ENCODE data around the gene RBM20.

The RBM20 gene

DNA sequence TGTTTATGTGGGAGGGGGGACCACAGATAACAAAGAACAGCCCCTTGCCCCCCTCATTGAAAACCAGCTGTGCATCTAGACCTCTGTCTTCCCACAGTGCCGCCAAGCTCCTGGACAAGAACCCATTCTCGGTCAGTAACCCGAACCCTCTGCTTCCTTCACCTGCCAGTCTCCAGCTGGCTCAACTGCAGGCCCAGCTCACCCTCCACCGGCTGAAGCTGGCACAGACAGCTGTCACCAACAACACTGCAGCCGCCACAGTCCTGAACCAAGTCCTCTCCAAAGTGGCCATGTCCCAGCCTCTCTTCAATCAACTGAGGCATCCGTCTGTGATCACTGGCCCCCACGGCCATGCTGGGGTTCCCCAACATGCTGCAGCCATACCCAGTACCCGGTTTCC, 136.6 kb downstream of the RBM20 start:
- DNase-seq (ENCODE audit: low read depth in 4 of 4, low spot score in 1 of 4): no peak

DNA sequence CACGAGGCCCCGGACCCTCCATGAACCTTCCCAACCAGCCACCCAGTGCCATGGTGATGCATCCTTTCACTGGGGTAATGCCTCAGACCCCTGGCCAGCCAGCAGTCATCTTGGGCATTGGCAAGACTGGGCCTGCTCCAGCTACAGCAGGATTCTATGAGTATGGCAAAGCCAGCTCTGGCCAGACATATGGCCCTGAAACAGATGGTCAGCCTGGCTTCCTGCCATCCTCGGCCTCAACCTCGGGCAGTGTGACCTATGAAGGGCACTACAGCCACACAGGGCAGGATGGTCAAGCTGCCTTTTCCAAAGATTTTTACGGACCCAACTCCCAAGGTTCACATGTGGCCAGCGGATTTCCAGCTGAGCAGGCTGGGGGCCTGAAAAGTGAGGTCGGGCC, 137.0 kb downstream of the RBM20 start:
- no peak for DNase-seq (ENCODE audit: low read depth in 4 of 4, low spot score in 1 of 4)

DNA sequence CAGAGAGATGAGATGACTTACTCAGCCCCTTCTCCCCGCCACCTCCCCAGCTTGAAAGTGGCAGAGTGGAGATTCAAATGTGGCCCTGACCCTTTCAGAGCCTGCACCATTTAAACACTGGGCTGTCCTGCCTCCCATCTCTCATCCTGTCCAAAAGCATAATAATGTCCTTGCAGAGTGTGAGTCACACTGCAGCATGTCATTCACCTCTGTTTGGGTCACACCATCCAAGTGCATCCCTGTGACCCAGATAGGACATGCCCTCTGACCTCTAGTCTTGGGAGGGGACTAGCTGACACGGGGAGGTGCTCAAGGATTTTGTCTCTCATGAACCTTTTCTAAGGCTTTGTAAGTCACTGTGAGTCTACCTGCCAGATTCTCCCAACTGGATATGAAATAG, 138.5 kb downstream of the RBM20 start:
- DNase-seq (ENCODE audit: low read depth in 4 of 4, low spot score in 1 of 4): no peak

DNA sequence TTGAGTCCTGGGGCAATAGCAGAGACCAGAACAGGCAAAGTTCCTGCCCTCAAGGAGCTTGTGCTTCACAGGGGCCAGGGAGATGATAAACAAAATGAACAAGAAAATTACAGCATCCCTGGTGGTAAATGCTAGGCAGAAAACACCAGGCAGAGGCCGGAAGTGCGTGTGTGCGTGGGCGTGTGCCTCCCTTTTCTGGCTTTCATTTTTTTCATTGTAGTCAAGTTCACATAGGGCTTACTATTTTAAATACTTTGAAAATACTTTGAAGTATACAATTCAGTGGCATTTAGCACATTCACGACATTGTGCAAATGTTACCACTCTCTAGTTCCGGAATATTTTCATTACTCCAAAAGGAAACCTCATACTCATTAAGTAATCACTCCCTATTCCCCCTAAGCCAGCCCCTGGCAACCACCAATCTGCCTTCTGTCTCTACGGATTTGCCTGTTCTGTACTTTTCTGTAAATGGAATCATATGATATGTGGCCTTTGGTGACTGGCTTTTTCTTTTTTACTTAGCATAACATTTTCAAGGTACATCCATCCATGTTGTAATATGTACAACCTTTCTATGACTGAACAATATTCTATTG, 139.5 kb downstream of the RBM20 start:
- peak in 3 of 4 experiments; percentile 39 to 56 (median 49) for DNase-seq (ENCODE audit: low read depth in 4 of 4, low spot score in 1 of 4)

DNA sequence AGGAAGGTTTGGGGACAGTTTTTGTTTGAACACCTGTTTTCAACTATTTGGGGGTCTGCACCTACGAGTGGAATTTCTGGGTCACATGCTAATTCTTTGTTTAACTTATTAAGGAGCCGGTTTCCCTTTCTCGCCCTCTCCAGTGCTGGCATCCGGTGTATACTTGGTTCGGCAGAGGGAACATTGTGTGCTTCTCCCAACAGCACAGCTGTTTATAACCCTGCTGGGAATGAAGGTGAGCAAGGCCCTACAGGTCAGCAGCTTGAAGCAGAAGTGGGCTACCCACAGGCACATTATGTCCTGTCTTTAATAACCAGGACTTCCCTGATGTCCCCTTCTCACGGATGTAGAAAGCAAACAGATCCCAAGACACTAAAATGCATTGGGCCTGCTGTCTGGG, 140.1 kb downstream of the RBM20 start:
- no peak for DNase-seq (ENCODE audit: low read depth in 4 of 4, low spot score in 1 of 4)

DNA sequence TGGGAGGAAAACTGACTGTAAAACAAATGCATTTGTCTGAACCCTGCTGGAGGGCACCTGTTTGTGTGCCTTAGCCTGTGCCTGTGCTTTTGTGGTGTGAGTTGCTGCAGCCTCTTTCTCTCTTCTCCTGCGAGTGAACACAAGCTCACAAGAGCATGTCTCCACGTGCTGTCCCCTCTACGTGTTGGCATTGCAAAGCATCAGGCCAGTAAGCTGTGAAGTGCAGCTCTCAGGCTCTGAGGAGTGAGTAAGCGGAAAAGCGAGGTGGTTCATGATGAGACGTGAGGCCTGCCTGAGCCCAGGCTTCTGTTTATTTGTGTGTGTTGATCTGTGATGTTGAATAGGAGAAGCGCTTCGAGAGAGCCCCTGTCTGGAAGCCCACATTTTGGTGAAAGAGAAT, 142.0 kb downstream of the RBM20 start:
- no peak for DNase-seq (ENCODE audit: low read depth in 4 of 4, low spot score in 1 of 4)

DNA sequence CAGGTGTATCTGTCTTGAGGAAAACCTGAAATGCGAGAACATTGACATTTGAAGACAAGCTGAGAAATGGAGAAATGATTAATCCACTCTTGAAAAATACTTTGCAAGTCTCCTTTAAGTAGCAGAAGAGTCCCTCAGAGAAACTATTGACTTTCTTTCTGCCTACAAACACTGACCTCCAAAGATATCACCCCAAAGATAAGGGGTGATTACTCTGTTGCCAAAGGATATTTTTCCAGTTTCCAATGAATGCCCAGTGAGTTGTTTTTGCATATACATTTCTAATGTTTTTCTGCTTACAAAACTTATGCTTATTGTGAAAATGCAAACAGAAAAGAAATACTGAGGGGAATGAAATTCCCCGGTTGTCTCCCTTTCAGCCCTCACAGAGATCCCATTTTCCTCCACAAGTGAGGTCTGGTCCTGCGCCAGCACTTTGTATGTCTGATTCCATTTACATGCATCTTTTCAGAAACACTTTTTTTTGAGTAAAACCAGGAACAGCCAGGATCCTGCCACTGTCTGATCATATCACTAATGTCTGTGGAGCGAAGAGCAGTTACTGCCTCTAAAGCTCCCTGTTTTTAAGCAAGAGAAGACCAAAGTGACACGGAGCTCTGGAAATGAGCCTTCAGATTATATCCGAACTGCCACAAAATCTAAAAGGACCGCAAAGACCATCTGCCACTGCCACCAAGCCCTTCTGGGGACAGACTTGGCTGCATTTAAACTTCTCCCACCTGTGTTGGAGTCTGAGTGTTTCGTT, 144.7 kb downstream of the RBM20 start:
- no peak for DNase-seq (ENCODE audit: low read depth in 4 of 4, low spot score in 1 of 4)

DNA sequence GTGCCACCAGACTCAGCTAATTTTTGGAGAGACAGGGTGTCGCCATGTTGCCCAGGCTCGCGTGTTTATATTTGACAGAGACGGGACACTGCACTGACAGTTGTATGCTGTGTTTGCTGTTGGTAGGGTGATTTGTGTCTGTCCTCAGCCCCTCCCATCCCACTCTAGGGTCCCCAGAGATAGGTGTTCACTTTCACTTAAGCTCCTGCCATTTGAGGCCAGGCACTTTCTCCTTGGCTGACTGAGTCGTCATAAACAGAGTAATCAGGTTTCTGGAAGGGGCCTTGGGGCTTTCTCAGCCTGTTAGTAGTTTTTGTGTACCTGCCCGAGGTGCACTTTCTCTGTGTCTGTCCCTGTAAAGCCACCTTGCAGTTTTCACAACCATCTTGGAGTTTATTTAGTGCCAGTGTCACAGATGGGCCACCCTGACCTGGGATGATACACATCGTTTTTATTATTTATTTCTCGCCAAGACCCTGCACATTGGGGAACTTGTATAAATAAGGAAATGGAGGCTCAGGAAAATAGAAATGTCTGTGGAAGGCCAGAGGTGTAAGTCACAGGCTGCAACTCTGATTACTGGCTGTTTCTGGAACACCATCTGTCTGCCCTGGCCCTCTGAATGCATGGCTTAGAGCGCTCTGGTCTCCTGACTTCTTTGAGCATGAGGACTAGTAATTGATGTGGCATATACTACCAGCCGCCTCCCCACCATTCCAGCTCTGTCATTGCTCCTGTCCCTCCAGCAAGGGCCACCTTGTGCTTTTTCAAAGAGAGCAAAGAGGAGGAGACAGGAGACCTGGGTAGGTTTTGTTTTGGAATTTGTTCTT, 145.7 kb downstream of the RBM20 start:
- DNase-seq (ENCODE audit: low read depth in 4 of 4, low spot score in 1 of 4): no peak

DNA sequence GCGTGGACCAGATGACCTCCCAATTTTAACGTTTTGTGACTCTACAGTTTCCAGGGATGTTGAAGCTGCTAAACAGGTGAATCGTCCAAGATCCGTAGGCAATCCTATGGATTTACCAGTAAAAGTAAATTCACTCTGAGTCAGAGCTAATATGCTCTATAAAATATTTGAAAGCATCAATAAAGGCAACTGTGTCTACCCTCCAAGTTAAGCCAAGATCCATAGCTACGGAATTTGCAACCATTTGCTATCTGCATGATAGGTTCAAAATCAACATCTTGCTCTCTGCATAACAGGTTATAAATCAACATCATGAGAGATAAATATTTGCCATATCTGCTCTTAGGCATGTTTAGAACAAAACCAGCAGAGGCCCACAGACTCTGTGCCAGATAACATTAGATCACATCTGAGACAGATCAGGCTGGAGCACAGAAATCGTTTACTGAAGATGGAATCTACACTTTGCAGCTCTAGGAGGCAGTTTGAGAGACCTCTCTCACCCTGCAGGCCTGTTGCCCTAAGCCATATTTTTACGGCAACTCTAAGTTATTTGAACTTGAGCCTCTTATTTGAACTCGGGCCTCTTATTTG, 146.9 kb downstream of the RBM20 start:
- DNase-seq (ENCODE audit: low read depth in 4 of 4, low spot score in 1 of 4): no peak

DNA sequence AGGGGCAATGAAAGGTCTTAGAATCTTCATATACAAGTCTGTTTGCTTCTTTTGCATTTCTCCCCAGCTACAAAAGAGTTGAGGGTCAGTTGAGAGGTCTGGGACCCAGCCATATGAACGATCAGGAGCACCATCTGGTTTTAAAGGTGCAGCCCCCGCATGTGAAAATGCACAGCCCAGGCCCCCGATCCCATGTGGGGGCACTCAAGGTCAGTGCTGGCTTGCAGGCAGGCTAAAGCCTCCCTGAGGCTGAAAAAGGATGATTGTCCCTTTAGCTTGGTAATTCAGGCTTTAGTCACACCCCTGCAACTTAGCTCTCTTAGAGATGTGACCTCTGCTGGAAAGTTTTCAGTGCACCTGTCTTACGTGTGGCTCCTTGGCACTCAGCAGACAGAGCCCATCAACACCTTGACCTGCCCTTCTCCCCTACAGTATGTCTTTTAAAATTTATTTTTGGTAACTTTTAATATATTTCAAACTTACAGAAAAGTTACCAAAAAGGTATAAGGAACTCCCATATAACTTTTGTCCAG, 147.5 kb downstream of the RBM20 start:
- DNase-seq (ENCODE audit: low read depth in 4 of 4, low spot score in 1 of 4): no peak

DNA sequence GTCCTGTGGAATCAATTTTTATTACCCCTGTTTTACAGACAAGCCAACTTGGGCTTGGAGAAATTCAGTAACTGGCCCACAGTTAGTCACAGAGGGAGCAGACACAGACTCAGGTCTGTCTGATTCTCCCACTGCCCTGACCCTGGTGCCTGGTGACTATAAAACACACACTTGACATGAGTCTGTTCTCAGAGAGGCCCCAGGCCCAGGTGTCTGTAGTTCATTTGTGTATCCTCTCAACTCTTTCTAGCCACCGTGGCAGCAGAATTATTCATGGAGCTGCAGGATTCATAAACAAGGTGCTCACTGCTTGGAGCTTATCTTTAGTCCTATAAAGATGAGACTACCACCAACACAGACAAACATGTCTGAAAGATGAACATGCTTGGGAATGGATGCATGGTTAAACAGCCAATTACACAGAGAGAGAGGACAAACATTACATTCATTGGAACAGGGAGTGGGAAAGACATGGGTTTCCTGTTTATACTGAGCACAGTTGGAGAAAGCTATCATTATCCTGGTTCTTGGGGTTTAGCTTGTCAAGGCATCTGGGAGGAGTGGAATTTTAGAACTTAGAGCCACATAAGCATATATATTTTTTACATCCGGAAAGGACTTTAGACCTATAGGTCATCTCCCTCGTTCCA, 148.5 kb downstream of the RBM20 start:
- DNase-seq (ENCODE audit: low read depth in 4 of 4, low spot score in 1 of 4): no peak

DNA sequence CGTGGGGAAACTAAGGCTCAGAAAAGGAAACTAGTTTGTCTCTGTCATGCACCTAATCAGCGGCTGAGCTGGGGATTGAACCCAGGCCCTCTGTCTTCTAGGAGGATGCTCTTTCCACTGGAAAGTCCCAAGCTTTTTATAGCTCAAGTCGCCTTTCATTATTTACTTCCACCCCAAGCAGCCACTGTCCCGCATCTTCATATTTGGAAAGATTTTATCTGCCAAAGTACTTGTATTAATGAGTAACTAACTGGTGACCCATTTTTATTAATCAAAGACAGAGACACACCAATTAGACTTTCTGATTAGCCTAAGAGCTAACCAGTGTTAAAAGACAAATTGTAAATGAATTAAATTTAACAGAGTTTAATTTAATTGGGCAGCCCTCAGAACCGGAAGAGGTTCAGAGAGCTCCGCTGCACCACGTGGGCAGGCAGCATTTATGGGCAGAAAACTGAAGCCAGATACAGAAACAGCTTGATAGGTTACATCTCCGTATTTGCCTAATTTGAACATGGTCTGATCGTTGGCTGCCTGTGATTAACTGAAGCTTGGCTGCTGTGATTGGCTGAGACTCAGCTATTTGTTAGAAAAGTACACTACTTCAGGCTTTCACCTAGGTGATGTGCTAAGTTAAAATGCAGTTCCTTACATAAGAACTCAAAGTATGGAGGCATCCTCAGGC, 149.1 kb downstream of the RBM20 start:
- DNase-seq (ENCODE audit: low read depth in 4 of 4, low spot score in 1 of 4): no peak

DNA sequence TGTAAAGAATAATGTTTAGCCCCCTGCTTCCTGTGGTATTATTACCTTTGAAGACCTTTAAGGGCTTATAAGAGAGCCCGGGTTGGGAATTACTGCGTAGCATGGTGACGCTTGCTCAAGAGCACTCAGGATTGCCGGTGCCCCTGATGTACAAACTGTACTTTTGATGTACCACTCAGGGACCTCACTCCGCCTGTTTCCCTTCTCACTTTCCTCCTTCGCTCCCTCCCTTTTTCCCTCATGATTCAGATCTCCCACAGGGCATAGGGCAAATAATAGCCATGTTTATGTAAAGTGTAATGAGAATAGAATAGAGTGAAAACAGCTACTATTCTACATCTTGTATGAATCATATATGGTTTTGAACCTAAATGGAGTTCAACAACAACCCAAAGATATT, 149.8 kb downstream of the RBM20 start:
- DNase-seq (ENCODE audit: low read depth in 4 of 4, low spot score in 1 of 4): no peak

DNA sequence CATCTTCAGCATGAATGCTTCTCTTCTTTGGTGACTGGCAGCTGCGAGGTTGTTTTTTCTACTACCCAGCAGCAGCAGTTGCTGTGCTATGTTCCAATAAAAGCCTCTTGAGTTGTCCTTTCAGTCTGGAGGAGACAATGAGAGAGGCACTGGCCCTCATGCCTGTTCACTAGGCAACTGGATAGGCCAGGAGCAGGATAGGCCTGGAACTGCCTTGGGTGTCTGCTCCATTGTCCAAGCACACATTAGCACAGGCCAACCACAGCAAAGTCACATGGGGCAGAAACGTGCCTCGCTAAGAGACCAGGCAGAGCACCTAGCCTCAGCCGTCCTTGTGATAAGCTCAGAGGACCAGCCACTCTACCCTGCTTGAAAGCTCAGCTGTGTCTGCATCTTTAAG, 150.7 kb downstream of the RBM20 start:
- no peak for DNase-seq (ENCODE audit: low read depth in 4 of 4, low spot score in 1 of 4)

DNA sequence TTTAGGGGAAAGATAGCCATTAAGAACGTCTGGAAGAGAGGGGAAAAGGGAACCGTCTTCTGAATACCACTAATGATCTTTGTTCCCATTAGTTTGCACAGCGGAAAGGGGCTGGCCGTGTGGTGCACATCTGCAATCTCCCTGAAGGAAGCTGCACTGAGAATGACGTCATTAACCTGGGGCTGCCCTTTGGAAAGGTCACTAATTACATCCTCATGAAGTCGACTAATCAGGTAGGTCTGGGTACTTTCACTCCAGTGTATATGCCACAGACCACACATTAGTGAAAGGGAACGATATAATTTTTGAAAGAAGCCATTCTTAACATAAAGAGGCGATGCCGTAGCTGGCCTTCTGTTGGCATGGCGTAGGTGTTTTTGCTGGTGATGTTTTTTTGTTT, 153.3 kb downstream of the RBM20 start:
- DNase-seq (ENCODE audit: low read depth in 4 of 4, low spot score in 1 of 4): no peak

DNA sequence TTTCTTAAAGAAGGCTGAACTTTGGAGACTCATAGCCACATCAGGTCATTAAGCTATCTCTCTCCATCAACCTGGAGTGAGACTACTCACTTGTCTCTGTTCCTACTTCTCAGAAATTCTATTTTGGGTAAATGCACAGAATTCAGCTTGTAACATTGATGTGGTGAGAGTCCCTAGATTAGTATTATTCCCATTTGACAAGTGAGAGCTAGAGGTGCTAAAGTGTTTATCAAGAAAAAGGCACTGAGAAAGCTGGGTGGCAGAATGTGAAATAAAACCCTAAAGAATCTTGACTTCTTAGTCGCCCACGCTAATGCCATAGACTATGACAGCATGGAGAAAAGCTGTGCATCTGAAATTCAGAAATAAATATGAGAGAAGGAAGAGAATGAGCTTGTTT, 154.2 kb downstream of the RBM20 start:
- no peak for DNase-seq (ENCODE audit: low read depth in 4 of 4, low spot score in 1 of 4)

DNA sequence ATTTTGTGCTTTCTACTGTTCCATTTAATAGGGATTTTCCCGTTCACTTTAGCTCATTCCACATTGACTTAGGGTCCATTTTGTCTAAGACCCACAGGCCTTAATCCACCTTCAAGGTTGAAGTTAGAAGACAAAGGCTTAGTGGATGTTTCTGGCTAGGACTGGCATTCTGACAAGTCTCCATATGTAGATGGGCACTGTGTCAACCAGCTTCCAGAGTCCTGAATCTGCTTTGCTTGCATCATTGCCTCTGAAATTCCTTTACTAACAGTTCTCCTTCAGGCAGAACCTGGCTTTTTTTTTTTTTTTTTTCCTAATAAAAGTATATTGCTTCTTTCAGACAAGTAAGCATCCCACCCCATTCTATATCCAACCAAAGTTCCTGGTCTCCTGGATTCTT, 158.0 kb downstream of the RBM20 start:
- DNase-seq (ENCODE audit: low read depth in 4 of 4, low spot score in 1 of 4): no peak

DNA sequence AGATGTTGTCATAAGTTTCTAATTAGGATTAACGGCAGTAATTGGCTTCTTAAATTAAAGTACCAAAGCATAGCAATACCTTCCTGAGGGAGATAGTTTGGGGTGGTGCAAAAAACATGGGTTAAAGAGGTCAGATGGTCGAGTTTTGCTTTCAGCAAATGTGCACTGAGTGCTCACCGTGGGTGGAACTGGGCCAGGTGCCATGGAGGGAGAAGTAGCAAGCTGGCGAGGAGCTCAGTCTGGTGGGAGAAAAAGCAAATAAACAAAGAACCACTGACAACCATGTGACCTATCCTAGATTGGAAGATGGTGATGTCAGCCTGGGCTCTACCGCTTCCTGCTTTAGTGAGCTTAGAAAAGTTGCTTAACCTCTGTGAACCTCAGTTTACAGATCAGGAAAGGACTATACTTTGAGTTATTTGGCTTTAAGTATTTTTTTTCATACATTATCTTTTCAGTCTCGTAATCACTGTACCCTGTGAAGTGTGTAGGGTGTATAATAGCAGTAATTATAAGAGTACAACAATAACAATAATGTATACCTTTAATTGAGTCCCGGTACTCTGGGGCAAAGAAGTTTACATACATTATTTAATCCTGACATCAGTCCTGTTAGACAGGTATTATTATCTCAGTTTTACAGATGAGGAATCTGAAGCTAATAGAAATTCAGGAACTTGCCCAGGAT, 158.6 kb downstream of the RBM20 start:
- no peak for DNase-seq (ENCODE audit: low read depth in 4 of 4, low spot score in 1 of 4)

DNA sequence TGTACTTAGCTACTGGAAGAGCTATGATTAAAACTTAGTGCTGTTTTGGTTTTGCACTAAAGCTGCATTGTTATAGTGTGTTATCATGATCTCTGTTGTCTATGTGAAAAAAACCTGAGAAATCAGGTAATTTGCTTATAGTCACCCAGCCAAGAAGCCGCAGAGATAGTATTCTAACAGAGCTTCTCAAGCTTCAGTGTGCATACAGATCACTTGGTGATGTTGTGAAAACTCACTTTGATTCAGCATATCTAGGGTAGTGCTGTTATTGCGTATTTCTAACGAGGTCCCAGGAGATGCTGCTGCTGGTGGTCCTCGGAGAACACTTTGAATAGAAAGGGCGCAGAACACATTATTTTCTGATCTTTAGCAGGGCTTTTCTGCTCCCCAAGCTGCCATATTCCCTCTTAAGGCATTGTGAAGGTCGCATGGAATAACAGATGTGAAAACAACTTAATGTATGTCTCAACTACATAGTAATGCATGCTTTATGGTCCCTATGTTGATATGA, 159.2 kb downstream of the RBM20 start:
- no peak for DNase-seq (ENCODE audit: low read depth in 4 of 4, low spot score in 1 of 4)
